Measurements from ENCODE around the gene SIK2. TPM values are rescaled to one million over a fixed set of nuclear protein-coding genes. Genes with fewer than 3 reads are reported as not detected.

The SIK2 gene
- total RNA-seq, 1 donor from 2014 or later: 10.1 TPM

GRCh38 chr11:111720801-111721494 lies 118.7 kb downstream of the SIK2 start:
- Histone ChIP-seq H3K4me3 (ENCODE audit: low read depth, low read length) (no peak overlapping the region), H3K27me3 (ENCODE audit: control insufficient read depth, insufficient read depth, low read length) (no peaks in the 10 kb centered on the region), H3K36me3 (ENCODE audit: control insufficient read depth, insufficient read depth, low read length) (peaks cover 9% of the 10 kb centered on the region)
- no peak for DNase-seq (ENCODE audit: low read depth)
- TF ChIP-seq CTCF (IDR thresholded peaks at IDR 0.05; ENCODE audit: insufficient read depth, low read length, poor library complexity, severe bottlenecking): no peak

- Histone ChIP-seq H3K27me3 (ENCODE audit: control insufficient read depth, insufficient read depth, low read length) (no peaks in the 10 kb centered on the region), H3K36me3 (ENCODE audit: control insufficient read depth, insufficient read depth, low read length) (peaks cover 11% of the 10 kb centered on the region), H3K4me3 (ENCODE audit: low read depth, low read length) (no peak overlapping the region)
- DNase-seq (ENCODE audit: low read depth): no peak
- TF ChIP-seq CTCF (IDR thresholded peaks at IDR 0.05; ENCODE audit: insufficient read depth, low read length, poor library complexity, severe bottlenecking): no peak
Observed at GRCh38 chr11:111722501-111722900, 120.3 kb downstream of the SIK2 start.

GRCh38 chr11:111723595-111723994 lies 121.3 kb downstream of the SIK2 start:
- Histone ChIP-seq H3K36me3 (ENCODE audit: control insufficient read depth, insufficient read depth, low read length) (peaks cover 11% of the 10 kb centered on the region), H3K27me3 (ENCODE audit: control insufficient read depth, insufficient read depth, low read length) (no peaks in the 10 kb centered on the region), H3K4me3 (ENCODE audit: low read depth, low read length) (no peak overlapping the region)
- no peak for DNase-seq (ENCODE audit: low read depth)
- TF ChIP-seq CTCF (IDR thresholded peaks at IDR 0.05; ENCODE audit: insufficient read depth, low read length, poor library complexity, severe bottlenecking): no peak

GRCh38 chr11:111724615-111725129 lies 122.4 kb downstream of the SIK2 start:
- no peaks in the 10 kb centered on the region for H3K27me3 ChIP-seq (ENCODE audit: control insufficient read depth, insufficient read depth, low read length)
- H3K36me3 ChIP-seq (ENCODE audit: control insufficient read depth, insufficient read depth, low read length): peaks cover 11% of the 10 kb centered on the region
- no peak for DNase-seq (ENCODE audit: low read depth)
- no peak for TF ChIP-seq CTCF (IDR thresholded peaks at IDR 0.05; ENCODE audit: insufficient read depth, low read length, poor library complexity, severe bottlenecking)
- no peak overlapping the region for H3K4me3 ChIP-seq (ENCODE audit: low read depth, low read length)

- TF ChIP-seq CTCF (IDR thresholded peaks at IDR 0.05; ENCODE audit: insufficient read depth, low read length, poor library complexity, severe bottlenecking): no peak
- Histone ChIP-seq H3K27me3 (ENCODE audit: control insufficient read depth, insufficient read depth, low read length) (no peaks in the 10 kb centered on the region), H3K36me3 (ENCODE audit: control insufficient read depth, insufficient read depth, low read length) (peaks cover 5% of the 10 kb centered on the region), H3K4me3 (ENCODE audit: low read depth, low read length) (no peak overlapping the region)
- no peak for DNase-seq (ENCODE audit: low read depth)
Observed at GRCh38 chr11:111725621-111726020, 123.4 kb downstream of the SIK2 start.

- no peaks in the 10 kb centered on the region for H3K27me3 ChIP-seq (ENCODE audit: control insufficient read depth, insufficient read depth, low read length)
- H3K4me3 ChIP-seq (ENCODE audit: low read depth, low read length): no peak overlapping the region
- peaks cover 2% of the 10 kb centered on the region for H3K36me3 ChIP-seq (ENCODE audit: control insufficient read depth, insufficient read depth, low read length)
- DNase-seq (ENCODE audit: low read depth): no peak
- no peak for TF ChIP-seq CTCF (IDR thresholded peaks at IDR 0.05; ENCODE audit: insufficient read depth, low read length, poor library complexity, severe bottlenecking)
Observed at GRCh38 chr11:111726301-111726713, 124.1 kb downstream of the SIK2 start.
